ENCODE results near the gene RNF38.

The RNF38 gene

GRCh38 chr9:36441966-36442365 is 41.9 kb upstream of the RNF38 start:
- H3K4me3 ChIP-seq (ENCODE audit: low read depth, low read length): no peak overlapping the region
- TF ChIP-seq, protein P1, sequence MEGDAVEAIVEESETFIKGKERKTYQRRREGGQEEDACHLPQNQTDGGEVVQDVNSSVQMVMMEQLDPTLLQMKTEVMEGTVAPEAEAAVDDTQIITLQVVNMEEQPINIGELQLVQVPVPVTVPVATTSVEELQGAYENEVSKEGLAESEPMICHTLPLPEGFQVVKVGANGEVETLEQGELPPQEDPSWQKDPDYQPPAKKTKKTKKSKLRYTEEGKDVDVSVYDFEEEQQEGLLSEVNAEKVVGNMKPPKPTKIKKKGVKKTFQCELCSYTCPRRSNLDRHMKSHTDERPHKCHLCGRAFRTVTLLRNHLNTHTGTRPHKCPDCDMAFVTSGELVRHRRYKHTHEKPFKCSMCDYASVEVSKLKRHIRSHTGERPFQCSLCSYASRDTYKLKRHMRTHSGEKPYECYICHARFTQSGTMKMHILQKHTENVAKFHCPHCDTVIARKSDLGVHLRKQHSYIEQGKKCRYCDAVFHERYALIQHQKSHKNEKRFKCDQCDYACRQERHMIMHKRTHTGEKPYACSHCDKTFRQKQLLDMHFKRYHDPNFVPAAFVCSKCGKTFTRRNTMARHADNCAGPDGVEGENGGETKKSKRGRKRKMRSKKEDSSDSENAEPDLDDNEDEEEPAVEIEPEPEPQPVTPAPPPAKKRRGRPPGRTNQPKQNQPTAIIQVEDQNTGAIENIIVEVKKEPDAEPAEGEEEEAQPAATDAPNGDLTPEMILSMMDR (IDR thresholded peaks at IDR 0.05; ENCODE audit: insufficient read depth, low read depth, low read length, missing control alignments): no peak
- DNase-seq (ENCODE audit: low read depth): no peak

GRCh38 chr9:36438536-36439236 is 38.6 kb upstream of the RNF38 start:
- TF ChIP-seq, protein P1 (IDR thresholded peaks at IDR 0.05; ENCODE audit: insufficient read depth, low read depth, low read length, missing control alignments): no peak
- DNase-seq (ENCODE audit: low read depth): no peak

GRCh38 chr9:36437790-36438189 is 37.7 kb upstream of the RNF38 start:
- DNase-seq (ENCODE audit: low read depth): no peak
- H3K4me3 ChIP-seq (ENCODE audit: low read depth, low read length): no peak overlapping the region
- TF ChIP-seq, protein P1 (IDR thresholded peaks at IDR 0.05; ENCODE audit: insufficient read depth, low read depth, low read length, missing control alignments): no peak

More at GRCh38 chr9:36438536-36439236, 38.6 kb upstream of the RNF38 start:
- no peak overlapping the region for H3K4me3 ChIP-seq (ENCODE audit: low read depth, low read length)

GRCh38 chr9:36436909-36437308 is 36.8 kb upstream of the RNF38 start:
- H3K4me3 ChIP-seq (ENCODE audit: low read depth, low read length): no peak overlapping the region
- TF ChIP-seq, protein P1 (IDR thresholded peaks at IDR 0.05; ENCODE audit: insufficient read depth, low read depth, low read length, missing control alignments): no peak
- no peak for DNase-seq (ENCODE audit: low read depth)

- H3K4me3 ChIP-seq (ENCODE audit: low read depth, low read length): no peak overlapping the region
- no peak for DNase-seq (ENCODE audit: low read depth)
- TF ChIP-seq, protein P1 (IDR thresholded peaks at IDR 0.05; ENCODE audit: insufficient read depth, low read depth, low read length, missing control alignments): no peak
These were observed 33.3 kb upstream of the RNF38 start for GRCh38 chr9:36433386-36433785.

GRCh38 chr9:36431078-36431477 is 31.0 kb upstream of the RNF38 start:
- DNase-seq (ENCODE audit: low read depth): no peak
- TF ChIP-seq, protein P1 (IDR thresholded peaks at IDR 0.05; ENCODE audit: insufficient read depth, low read depth, low read length, missing control alignments): no peak
- H3K4me3 ChIP-seq (ENCODE audit: low read depth, low read length): no peak overlapping the region

- no peak overlapping the region for H3K4me3 ChIP-seq (ENCODE audit: low read depth, low read length)
- DNase-seq (ENCODE audit: low read depth): no peak
- TF ChIP-seq, protein P1 (IDR thresholded peaks at IDR 0.05; ENCODE audit: insufficient read depth, low read depth, low read length, missing control alignments): no peak
These were observed 26.9 kb upstream of the RNF38 start for GRCh38 chr9:36426945-36427344.

Measured in GM12865 (cell line).